Measurements from ENCODE around the gene GCNT3.

Gene GCNT3

GRCh38 chr15:59657635-59658125 lies 46.1 kb downstream of the GCNT3 start:
- Histone ChIP-seq H3K4me1 (ENCODE audit: control insufficient read depth, insufficient read depth, low read length) (no peaks in the 10 kb centered on the region), H3K9me3 (ENCODE audit: control insufficient read depth, insufficient read depth, low read depth, low read length) (no peaks in the 10 kb centered on the region), H3K27ac (ENCODE audit: extremely low read depth, low read depth, low read length) (no peak overlapping the region), H3K36me3 (ENCODE audit: control insufficient read depth in 2 of 2, insufficient read depth in 1 of 2, low read length in 2 of 2) (peaks cover 0 to 40% of the 10 kb centered on the region in 2 experiments; a peak in 1 of 3 replicates), H3K4me3 (ENCODE audit: low read depth, low read length) (no peak overlapping the region)
- peak; percentile 92; the same call in 1 of the 2 replicates for TF ChIP-seq ZBTB8A (tag by site-specific recombination; IDR thresholded peaks at IDR 0.05)
- no peak for TF ChIP-seq ZNF488 (tag by site-specific recombination; IDR thresholded peaks at IDR 0.05)
- peak; percentile 38; the same call in 1 of the 2 replicates for TF ChIP-seq ZNF280D (tag by site-specific recombination; IDR thresholded peaks at IDR 0.05)
- TF ChIP-seq, protein P1, sequence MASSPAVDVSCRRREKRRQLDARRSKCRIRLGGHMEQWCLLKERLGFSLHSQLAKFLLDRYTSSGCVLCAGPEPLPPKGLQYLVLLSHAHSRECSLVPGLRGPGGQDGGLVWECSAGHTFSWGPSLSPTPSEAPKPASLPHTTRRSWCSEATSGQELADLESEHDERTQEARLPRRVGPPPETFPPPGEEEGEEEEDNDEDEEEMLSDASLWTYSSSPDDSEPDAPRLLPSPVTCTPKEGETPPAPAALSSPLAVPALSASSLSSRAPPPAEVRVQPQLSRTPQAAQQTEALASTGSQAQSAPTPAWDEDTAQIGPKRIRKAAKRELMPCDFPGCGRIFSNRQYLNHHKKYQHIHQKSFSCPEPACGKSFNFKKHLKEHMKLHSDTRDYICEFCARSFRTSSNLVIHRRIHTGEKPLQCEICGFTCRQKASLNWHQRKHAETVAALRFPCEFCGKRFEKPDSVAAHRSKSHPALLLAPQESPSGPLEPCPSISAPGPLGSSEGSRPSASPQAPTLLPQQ (tag by site-specific recombination; IDR thresholded peaks at IDR 0.05): 0 out of 2 replicates have a peak, but pooled peaks have one; percentile 24
- no peak for TF ChIP-seq ZFP37 (tag by site-specific recombination; IDR thresholded peaks at IDR 0.05)
- TF ChIP-seq ZNF776 (tag by site-specific recombination; IDR thresholded peaks at IDR 0.05; ENCODE audit: borderline replicate concordance): no peak
- no peak for TF ChIP-seq ZNF658 (tag by site-specific recombination; IDR thresholded peaks at IDR 0.05)
- TF ChIP-seq ZNF777 (tag by site-specific recombination; IDR thresholded peaks at IDR 0.05; ENCODE audit: borderline replicate concordance): no peak
- peak; percentile 14; the same call in 1 of the 2 replicates for TF ChIP-seq ZXDB (tag by site-specific recombination; IDR thresholded peaks at IDR 0.05)
- no peak for TF ChIP-seq ZNF610 (tag by site-specific recombination; IDR thresholded peaks at IDR 0.05; ENCODE audit: borderline replicate concordance)
- ChIA-PET CTCF (interaction anchor here (0.7 to 0.9 kb wide), 2 partner anchors 125 to 701 kb away, joined by 3 read pairs; no protein-coding TSS in a partner anchor), POLR2A (interaction anchor here (0.6 to 1.3 kb wide), 6 partner anchors 8 to 32 kb away, joined by 3 to 10 read pairs (median 5); partner anchors contain the start of gene BNIP2)

GRCh38 chr15:59659366-59659765 lies 47.8 kb downstream of the GCNT3 start:
- Histone ChIP-seq H3K4me3 (ENCODE audit: low read depth, low read length) (no peak overlapping the region), H3K4me1 (ENCODE audit: control insufficient read depth, insufficient read depth, low read length) (no peaks in the 10 kb centered on the region), H3K36me3 (ENCODE audit: control insufficient read depth in 2 of 2, insufficient read depth in 1 of 2, low read length in 2 of 2) (peaks cover 9 to 34% of the 10 kb centered on the region in 2 experiments), H3K9me3 (ENCODE audit: control insufficient read depth, insufficient read depth, low read depth, low read length) (no peaks in the 10 kb centered on the region), H3K27ac (ENCODE audit: extremely low read depth, low read depth, low read length) (no peak overlapping the region)
- CTCF ChIA-PET: no interaction called here
- POLR2A ChIA-PET: no interaction called here
- TF ChIP-seq ZNF555 (tag by site-specific recombination; conservative IDR thresholded peaks at IDR 0.05) (no peak), ZNF157 (tag by site-specific recombination; IDR thresholded peaks at IDR 0.05) (no peak), SP3 (tag by site-specific recombination; IDR thresholded peaks at IDR 0.05) (no peak), SETDB1 (IDR thresholded peaks at IDR 0.05; ENCODE audit: insufficient read length, low read length) (no peak), ZNF350 (tag by site-specific recombination; IDR thresholded peaks at IDR 0.05) (no peak), ZNF140 (tag by site-specific recombination; IDR thresholded peaks at IDR 0.05) (no peak), ZNF223 (tag by site-specific recombination; IDR thresholded peaks at IDR 0.05) (no peak), GLI2 (tag by site-specific recombination; IDR thresholded peaks at IDR 0.05; ENCODE audit: borderline replicate concordance, low read depth) (no peak), ZNF600 (tag by site-specific recombination; IDR thresholded peaks at IDR 0.05) (no peak), SP2 (tag by site-specific recombination; IDR thresholded peaks at IDR 0.05) (no peak), KLF8 (tag by site-specific recombination; IDR thresholded peaks at IDR 0.05) (no peak), TSHZ1 (tag by site-specific recombination; IDR thresholded peaks at IDR 0.05; ENCODE audit: borderline replicate concordance) (no peak)
- TF ChIP-seq, protein P1 (tag by site-specific recombination; IDR thresholded peaks at IDR 0.05): no peak
- TF ChIP-seq, protein P2, sequence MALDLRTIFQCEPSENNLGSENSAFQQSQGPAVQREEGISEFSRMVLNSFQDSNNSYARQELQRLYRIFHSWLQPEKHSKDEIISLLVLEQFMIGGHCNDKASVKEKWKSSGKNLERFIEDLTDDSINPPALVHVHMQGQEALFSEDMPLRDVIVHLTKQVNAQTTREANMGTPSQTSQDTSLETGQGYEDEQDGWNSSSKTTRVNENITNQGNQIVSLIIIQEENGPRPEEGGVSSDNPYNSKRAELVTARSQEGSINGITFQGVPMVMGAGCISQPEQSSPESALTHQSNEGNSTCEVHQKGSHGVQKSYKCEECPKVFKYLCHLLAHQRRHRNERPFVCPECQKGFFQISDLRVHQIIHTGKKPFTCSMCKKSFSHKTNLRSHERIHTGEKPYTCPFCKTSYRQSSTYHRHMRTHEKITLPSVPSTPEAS (tag by site-specific recombination; IDR thresholded peaks at IDR 0.05): no peak

All from HEK293 (cell line).